Measurements from ENCODE around the gene F10.
"Not testable (repeated sequence)": the region's sequence is repeated elsewhere in the genome, so short reads cannot be mapped to it uniquely, and the experiment has no call there.

Gene F10

GRCh38 chr13:113122550-113123225 lies at the start of gene F10:
TSS of gene F10 (plus strand) at chr13:113122799. CDS start at chr13:113122856, 57 bp downstream.
- no peak for DNase-seq

GRCh38 chr13:113073942-113074341 lies 48.7 kb upstream of the F10 start:
- DNase-seq: no peak

GRCh38 chr13:113074401-113074800 lies 48.2 kb upstream of the F10 start:
- no peak for DNase-seq

- DNase-seq: no peak
Observed at GRCh38 chr13:113074876-113075275, 47.7 kb upstream of the F10 start.

- DNase-seq: no peak
Observed at GRCh38 chr13:113075711-113076110, 46.9 kb upstream of the F10 start.

- no peak for DNase-seq
Observed at GRCh38 chr13:113076681-113077401, 45.8 kb upstream of the F10 start.

- DNase-seq: no peak
Observed at GRCh38 chr13:113077566-113077952, 45.0 kb upstream of the F10 start.

- DNase-seq: no peak
Observed at GRCh38 chr13:113077953-113078901, 44.4 kb upstream of the F10 start.

- no peak for DNase-seq
Observed at GRCh38 chr13:113078902-113079780, 43.5 kb upstream of the F10 start.

GRCh38 chr13:113079781-113080080 lies 42.9 kb upstream of the F10 start:
- not testable (repeated sequence) for DNase-seq

- DNase-seq: no peak
Observed at GRCh38 chr13:113080361-113080831, 42.2 kb upstream of the F10 start.

- no peak for DNase-seq
Observed at GRCh38 chr13:113080901-113081521, 41.6 kb upstream of the F10 start.

GRCh38 chr13:113082198-113083021 lies 40.2 kb upstream of the F10 start:
- no peak for DNase-seq

- DNase-seq: no peak
Observed at GRCh38 chr13:113083022-113083373, 39.6 kb upstream of the F10 start.

- DNase-seq: no peak
Observed at GRCh38 chr13:113083402-113084061, 39.1 kb upstream of the F10 start.

GRCh38 chr13:113084094-113084942 lies 38.3 kb upstream of the F10 start:
- no peak for DNase-seq

GRCh38 chr13:113084943-113085540 lies 37.6 kb upstream of the F10 start:
- DNase-seq: no peak

- DNase-seq: peak; percentile 35
Observed at GRCh38 chr13:113086031-113086750, 36.4 kb upstream of the F10 start.
